SK-N-SH treated with all-trans-retinoic acid at 6 μM for 48 hours (cell line): ENCODE data around the gene ADCY5.

Experiments
- ATAC-seq: fragments of 200-7000 bp; cut with Tn5 transposase; 3 replicates; pipeline ENCODE4 v1.9.1; 2020; ENCODE audit warnings: mild to moderate bottlenecking, moderate library complexity
- ARNTL ChIP-seq: fragments of 450-650 bp; formaldehyde crosslinking; IDR thresholded peaks from 2 replicates; pipeline ENCODE4 v1.5.0; 2020; ENCODE audit warnings: low read depth, mild to moderate bottlenecking, moderate library complexity, borderline replicate concordance
- BACH2 ChIP-seq: fragments of 250-450 bp; sonication (Bioruptor Pico); IDR thresholded peaks from 2 replicates; pipeline ENCODE4 v1.9.0; 2021; ENCODE audit warnings: mild to moderate bottlenecking, borderline replicate concordance
- CREB5 ChIP-seq: fragments of 250-450 bp; sonication (Bioruptor Pico); IDR thresholded peaks from 2 replicates; pipeline ENCODE4 v1.5.1; 2020; ENCODE audit warnings: low read depth, mild to moderate bottlenecking, moderate library complexity
- ESRRG ChIP-seq: fragments of 250-450 bp; sonication (Bioruptor Pico); IDR thresholded peaks from 2 replicates; pipeline ENCODE4 v1.6.1; 2021; ENCODE audit warnings: mild to moderate bottlenecking
- GLIS3 ChIP-seq: fragments of 250-450 bp; sonication (Bioruptor Pico); IDR thresholded peaks from 2 replicates; pipeline ENCODE4 v1.5.0; 2020; ENCODE audit warnings: mild to moderate bottlenecking, moderate library complexity
- ISL1 ChIP-seq: fragments of 250-450 bp; sonication (Bioruptor Pico); IDR thresholded peaks from 2 replicates; pipeline ENCODE4 v2.1.2; 2022; ENCODE audit warnings: mild to moderate bottlenecking, moderate library complexity
- POU6F1 ChIP-seq: fragments of 250-450 bp; sonication (Bioruptor Pico); IDR thresholded peaks from 2 replicates; pipeline ENCODE4 v1.8.0; 2021; ENCODE audit warnings: low read depth, mild to moderate bottlenecking, moderate library complexity, borderline replicate concordance
- PPARA ChIP-seq: fragments of 250-450 bp; sonication (Bioruptor Pico); IDR thresholded peaks from 2 replicates; pipeline ENCODE4 v1.5.0; 2020; ENCODE audit warnings: mild to moderate bottlenecking, borderline replicate concordance
- SNAI2 ChIP-seq: fragments of 250-450 bp; sonication (Bioruptor Pico); IDR thresholded peaks from 2 replicates; pipeline ENCODE4 v1.5.0; 2020; ENCODE audit warnings: mild to moderate bottlenecking, moderate library complexity
- TCF4 ChIP-seq: fragments of 250-450 bp; sonication (Bioruptor Pico); IDR thresholded peaks from 2 replicates; pipeline ENCODE4 v1.8.0; 2021; ENCODE audit warnings: mild to moderate bottlenecking, moderate library complexity, borderline replicate concordance
- TOX ChIP-seq: fragments of 250-450 bp; sonication (Bioruptor Pico); IDR thresholded peaks from 2 replicates; pipeline ENCODE4 v1.8.0; 2021; ENCODE audit warnings: mild to moderate bottlenecking, moderate library complexity, borderline replicate concordance
- TSHZ2 ChIP-seq: fragments of 250-450 bp; sonication (Bioruptor Pico); IDR thresholded peaks from 2 replicates; pipeline ENCODE4 v1.5.0; 2020; ENCODE audit warnings: mild to moderate bottlenecking, moderate library complexity
- ZFP3 ChIP-seq: fragments of 250-450 bp; sonication (Bioruptor Pico); IDR thresholded peaks from 2 replicates; pipeline ENCODE4 v1.5.0; 2020; ENCODE audit warnings: mild to moderate bottlenecking, moderate library complexity
- ZFP30 ChIP-seq: fragments of 450-650 bp; formaldehyde crosslinking; IDR thresholded peaks from 2 replicates; pipeline ENCODE4 v1.5.0; 2022; ENCODE audit warnings: mild to moderate bottlenecking, moderate library complexity
- ZNF565 ChIP-seq: fragments of 450-650 bp; formaldehyde crosslinking; conservative IDR thresholded peaks from 2 replicates; pipeline ENCODE4 v1.5.0; 2020; ENCODE audit warnings: low read depth, mild to moderate bottlenecking, moderate library complexity
- ZNF8 ChIP-seq: fragments of 450-650 bp; formaldehyde crosslinking; IDR thresholded peaks from 2 replicates; pipeline ENCODE4 v1.5.0; 2020; ENCODE audit warnings: mild to moderate bottlenecking, moderate library complexity
- TF ChIP-seq, protein P1 (sequence below): fragments of 250-450 bp; sonication (Bioruptor Pico); IDR thresholded peaks from 2 replicates; pipeline ENCODE4 v1.8.0; 2020; ENCODE audit warnings: mild to moderate bottlenecking, moderate library complexity, borderline replicate concordance
- TF ChIP-seq, protein P2 (sequence below): fragments of 250-450 bp; sonication (Bioruptor Pico); IDR thresholded peaks from 2 replicates; pipeline ENCODE4 v1.5.1; 2021; ENCODE audit warnings: mild to moderate bottlenecking, moderate library complexity

The ADCY5 gene

DNA sequence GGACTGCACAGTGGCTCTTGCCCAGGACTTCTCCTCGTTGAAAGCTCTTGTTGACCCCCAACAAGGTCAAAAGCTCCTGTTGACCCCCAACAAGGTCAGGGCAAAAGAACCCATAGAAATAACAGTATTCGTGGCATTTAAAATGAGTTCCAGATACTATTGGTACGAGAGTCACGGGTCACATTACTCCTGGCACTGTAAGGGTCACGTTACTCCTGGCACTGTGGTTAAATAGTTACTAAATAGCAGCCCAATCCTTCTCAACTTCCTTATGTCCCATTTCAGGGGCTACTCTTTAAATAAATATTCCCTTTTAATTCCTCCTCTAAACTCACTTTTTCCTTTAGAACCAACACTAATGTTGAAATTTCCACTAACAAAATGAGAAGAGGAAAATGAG is 18.2 kb upstream of the ADCY5 start:
- TF ChIP-seq ZNF565 (CRISPR knock-in tag) (no peak), ZFP30 (CRISPR knock-in tag) (no peak), ISL1 (CRISPR knock-in tag) (no peak), ZFP3 (no peak), BACH2 (no peak), TSHZ2 (CRISPR knock-in tag) (no peak), ESRRG (CRISPR knock-in tag) (no peak), POU6F1 (CRISPR knock-in tag) (no peak), ZNF8 (CRISPR knock-in tag) (no peak), CREB5 (CRISPR knock-in tag) (no peak), ARNTL (CRISPR knock-in tag) (no peak), TCF4 (CRISPR knock-in tag) (no peak), GLIS3 (no peak)
- TF ChIP-seq, protein P1, sequence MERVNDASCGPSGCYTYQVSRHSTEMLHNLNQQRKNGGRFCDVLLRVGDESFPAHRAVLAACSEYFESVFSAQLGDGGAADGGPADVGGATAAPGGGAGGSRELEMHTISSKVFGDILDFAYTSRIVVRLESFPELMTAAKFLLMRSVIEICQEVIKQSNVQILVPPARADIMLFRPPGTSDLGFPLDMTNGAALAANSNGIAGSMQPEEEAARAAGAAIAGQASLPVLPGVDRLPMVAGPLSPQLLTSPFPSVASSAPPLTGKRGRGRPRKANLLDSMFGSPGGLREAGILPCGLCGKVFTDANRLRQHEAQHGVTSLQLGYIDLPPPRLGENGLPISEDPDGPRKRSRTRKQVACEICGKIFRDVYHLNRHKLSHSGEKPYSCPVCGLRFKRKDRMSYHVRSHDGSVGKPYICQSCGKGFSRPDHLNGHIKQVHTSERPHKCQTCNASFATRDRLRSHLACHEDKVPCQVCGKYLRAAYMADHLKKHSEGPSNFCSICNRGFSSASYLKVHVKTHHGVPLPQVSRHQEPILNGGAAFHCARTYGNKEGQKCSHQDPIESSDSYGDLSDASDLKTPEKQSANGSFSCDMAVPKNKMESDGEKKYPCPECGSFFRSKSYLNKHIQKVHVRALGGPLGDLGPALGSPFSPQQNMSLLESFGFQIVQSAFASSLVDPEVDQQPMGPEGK (CRISPR knock-in tag): no peak
- TF ChIP-seq, protein P2, sequence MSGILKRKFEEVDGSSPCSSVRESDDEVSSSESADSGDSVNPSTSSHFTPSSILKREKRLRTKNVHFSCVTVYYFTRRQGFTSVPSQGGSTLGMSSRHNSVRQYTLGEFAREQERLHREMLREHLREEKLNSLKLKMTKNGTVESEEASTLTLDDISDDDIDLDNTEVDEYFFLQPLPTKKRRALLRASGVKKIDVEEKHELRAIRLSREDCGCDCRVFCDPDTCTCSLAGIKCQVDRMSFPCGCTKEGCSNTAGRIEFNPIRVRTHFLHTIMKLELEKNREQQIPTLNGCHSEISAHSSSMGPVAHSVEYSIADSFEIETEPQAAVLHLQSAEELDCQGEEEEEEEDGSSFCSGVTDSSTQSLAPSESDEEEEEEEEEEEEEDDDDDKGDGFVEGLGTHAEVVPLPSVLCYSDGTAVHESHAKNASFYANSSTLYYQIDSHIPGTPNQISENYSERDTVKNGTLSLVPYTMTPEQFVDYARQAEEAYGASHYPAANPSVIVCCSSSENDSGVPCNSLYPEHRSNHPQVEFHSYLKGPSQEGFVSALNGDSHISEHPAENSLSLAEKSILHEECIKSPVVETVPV (CRISPR knock-in tag): no peak
- ATAC-seq: no peak

DNA sequence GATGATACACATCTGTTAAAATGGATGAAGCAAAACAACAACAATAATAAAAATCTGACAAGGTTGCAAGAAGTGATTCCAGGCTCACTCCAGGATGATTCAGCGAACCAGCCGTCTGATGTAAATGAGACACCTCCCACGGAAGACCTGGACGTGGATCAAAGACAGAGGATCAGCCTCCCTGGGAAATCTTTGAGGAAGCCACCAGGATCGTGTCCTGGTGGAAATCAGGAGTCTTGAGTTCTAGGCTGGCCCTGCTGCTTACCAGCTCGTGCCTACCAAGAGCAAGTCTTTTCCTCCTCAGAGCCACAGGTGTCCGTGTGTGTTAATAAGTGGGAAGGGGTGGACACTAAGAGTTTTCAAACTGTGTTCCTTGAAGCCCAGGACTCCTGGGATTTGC is 15.3 kb upstream of the ADCY5 start:
- ATAC-seq: no peak
- TF ChIP-seq PPARA (CRISPR knock-in tag) (no peak), ZNF8 (CRISPR knock-in tag) (no peak), POU6F1 (CRISPR knock-in tag) (no peak), TOX (CRISPR knock-in tag) (no peak), SNAI2 (CRISPR knock-in tag) (no peak), ZNF565 (CRISPR knock-in tag) (no peak)
- TF ChIP-seq, protein P2 (CRISPR knock-in tag): no peak
